HEK293 (cell line): Measurements from ENCODE around the gene ZW10.

Experiments
- CTCF ChIA-PET: fragments of 350-600 bp; formaldehyde crosslinking; extraction: SDS; loops from one replicate; lab custom pipeline; 2021; ENCODE audit warnings: antibody characterized with exemption; lab: Yijun Ruan, JAX
- POLR2A ChIA-PET: fragments of 300-600 bp; formaldehyde crosslinking; extraction: SDS; loops from one replicate; lab custom pipeline; 2020; ENCODE audit warnings: antibody characterized with exemption, inconsistent platforms; lab: Yijun Ruan, JAX
- H3K27ac ChIP-seq: fragments of 200-500 bp; sonication (Bioruptor generic); 2 replicates; pipeline ENCODE4 v1.5.1; 2014; ENCODE audit warnings: low read depth, low read length, control low read depth, inconsistent platforms; ENCODE audit errors: extremely low read depth
- H3K36me3 ChIP-seq, 2 experiments: fragments of 200-500 bp in 1 of 2; sonication (Bioruptor generic) in 1 of 2; 1 replicate in 1 of 2; 2 replicates in 1 of 2; pipeline ENCODE4 v1.5.1; 2014 to 2017; ENCODE audit warnings: inconsistent platforms in 2 of 2, low read length in 2 of 2; ENCODE audit not compliant: control insufficient read depth in 2 of 2, insufficient read depth in 1 of 2
- H3K4me1 ChIP-seq: fragments of 200-500 bp; sonication (Bioruptor generic); 2 replicates; pipeline ENCODE4 v1.5.1; 2014; ENCODE audit warnings: mild to moderate bottlenecking, low read length, inconsistent platforms; ENCODE audit not compliant: control insufficient read depth, insufficient read depth
- H3K4me3 ChIP-seq: 2 replicates; pipeline ENCODE4 v1.5.1; 2011; ENCODE audit warnings: low read depth, mild to moderate bottlenecking, control low read depth, low read length, moderate library complexity
- H3K9me3 ChIP-seq: fragments of 200-500 bp; sonication (Bioruptor generic); 2 replicates; pipeline ENCODE4 v1.5.1; 2014; ENCODE audit warnings: low read depth, low read length, inconsistent platforms; ENCODE audit not compliant: control insufficient read depth, insufficient read depth
- GLIS2 ChIP-seq: fragments of 450-650 bp; formaldehyde crosslinking; IDR thresholded peaks from 2 replicates; pipeline ENCODE4 v1.5.1; 2016; ENCODE audit warnings: missing biosample characterization, missing genetic modification characterization
- KLF8 ChIP-seq: fragments of 450-650 bp; formaldehyde crosslinking; IDR thresholded peaks from 2 replicates; pipeline ENCODE4 v1.5.1; 2016; ENCODE audit warnings: missing biosample characterization, missing genetic modification characterization
- PATZ1 ChIP-seq: fragments of 450-650 bp; formaldehyde crosslinking; IDR thresholded peaks from 2 replicates; pipeline ENCODE4 v1.5.1; 2016; ENCODE audit warnings: missing biosample characterization, missing genetic modification characterization
- ZBTB17 ChIP-seq: fragments of 450-650 bp; formaldehyde crosslinking; IDR thresholded peaks from 2 replicates; pipeline ENCODE4 v1.5.1; 2016; ENCODE audit warnings: missing biosample characterization, missing genetic modification characterization
- ZNF138 ChIP-seq: fragments of 450-650 bp; formaldehyde crosslinking; IDR thresholded peaks from 2 replicates; pipeline ENCODE4 v1.5.1; 2016; ENCODE audit warnings: missing biosample characterization, missing genetic modification characterization, borderline replicate concordance
- ZNF184 ChIP-seq: fragments of 450-650 bp; IDR thresholded peaks from 2 replicates; pipeline ENCODE4 v1.5.1; 2018; ENCODE audit warnings: missing biosample characterization, mild to moderate bottlenecking, missing genetic modification characterization
- ZNF248 ChIP-seq: fragments of 450-650 bp; formaldehyde crosslinking; IDR thresholded peaks from 2 replicates; pipeline ENCODE4 v1.5.1; 2017; ENCODE audit warnings: missing biosample characterization, missing genetic modification characterization
- ZNF302 ChIP-seq: fragments of 450-650 bp; formaldehyde crosslinking; IDR thresholded peaks from 2 replicates; pipeline ENCODE4 v1.5.1; 2016; ENCODE audit warnings: missing biosample characterization, missing genetic modification characterization, low read depth
- ZNF521 ChIP-seq: fragments of 450-650 bp; formaldehyde crosslinking; IDR thresholded peaks from 2 replicates; pipeline ENCODE4 v1.5.1; 2017; ENCODE audit warnings: missing biosample characterization, mild to moderate bottlenecking, missing genetic modification characterization
- ZNF560 ChIP-seq: fragments of 450-650 bp; formaldehyde crosslinking; IDR thresholded peaks from 2 replicates; pipeline ENCODE4 v1.5.1; 2017; ENCODE audit warnings: missing biosample characterization, missing genetic modification characterization, borderline replicate concordance
- ZNF707 ChIP-seq: fragments of 450-650 bp; formaldehyde crosslinking; IDR thresholded peaks from 2 replicates; pipeline ENCODE4 v1.5.1; 2016; ENCODE audit warnings: missing biosample characterization, missing genetic modification characterization
- ZNF792 ChIP-seq: fragments of 450-650 bp; formaldehyde crosslinking; IDR thresholded peaks from 2 replicates; pipeline ENCODE4 v1.5.1; 2016; ENCODE audit warnings: missing biosample characterization, missing genetic modification characterization
- TF ChIP-seq, protein P1 (sequence below): fragments of 450-650 bp; formaldehyde crosslinking; IDR thresholded peaks from 2 replicates; pipeline ENCODE4 v1.5.1; 2016; ENCODE audit warnings: missing biosample characterization, missing genetic modification characterization
- TF ChIP-seq, protein P2 (sequence below): fragments of 450-650 bp; formaldehyde crosslinking; IDR thresholded peaks from 2 replicates; pipeline ENCODE4 v1.5.1; 2016; ENCODE audit warnings: missing biosample characterization, missing genetic modification characterization, low read depth
- TF ChIP-seq, protein P3 (sequence below): fragments of 450-650 bp; formaldehyde crosslinking; IDR thresholded peaks from 2 replicates; pipeline ENCODE4 v1.5.1; 2016; ENCODE audit warnings: missing biosample characterization, missing genetic modification characterization
- TF ChIP-seq, protein P4 (sequence below): fragments of 450-650 bp; formaldehyde crosslinking; IDR thresholded peaks from 2 replicates; pipeline ENCODE4 v1.5.1; 2016; ENCODE audit warnings: missing biosample characterization, missing genetic modification characterization, low read depth
- TF ChIP-seq, protein P5 (sequence below): fragments of 450-650 bp; formaldehyde crosslinking; IDR thresholded peaks from 2 replicates; pipeline ENCODE4 v1.5.1; 2016; ENCODE audit warnings: missing biosample characterization, missing genetic modification characterization
- TF ChIP-seq, protein P6 (sequence below): fragments of 450-650 bp; formaldehyde crosslinking; IDR thresholded peaks from 2 replicates; pipeline ENCODE4 v1.5.1; 2016; ENCODE audit warnings: missing biosample characterization, missing genetic modification characterization

The ZW10 gene

DNA sequence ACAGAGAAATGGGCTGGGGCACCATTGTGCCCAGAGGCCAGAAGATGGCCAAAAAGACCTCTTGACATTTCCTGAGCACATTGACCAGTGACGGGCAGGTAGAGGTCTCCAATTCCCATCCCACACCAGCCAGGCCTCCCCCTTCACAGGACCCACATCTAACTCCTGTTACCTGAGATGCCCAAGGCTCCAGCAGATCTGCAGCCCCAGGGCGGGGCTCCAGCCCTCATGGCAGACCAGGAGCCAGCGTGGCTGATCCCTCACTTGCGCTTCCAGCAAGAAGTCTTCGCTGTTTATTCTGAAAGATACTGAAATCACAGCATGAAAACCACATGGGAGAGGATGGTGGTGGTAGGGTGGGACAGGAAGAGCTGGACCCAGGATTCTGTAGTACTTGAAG is 76.4 kb downstream of the ZW10 start (continued):
- TF ChIP-seq ZNF302 (tag by site-specific recombination) (no peak), ZNF560 (tag by site-specific recombination) (no peak), ZNF792 (tag by site-specific recombination) (no peak)

- ChIA-PET CTCF (no interaction called here), POLR2A (no interaction called here)
- no peaks in the 10 kb centered on the region for H3K36me3 ChIP-seq
- H3K4me1 ChIP-seq: no peaks in the 10 kb centered on the region
- no peak overlapping the region for H3K4me3 ChIP-seq
- TF ChIP-seq, protein P1, sequence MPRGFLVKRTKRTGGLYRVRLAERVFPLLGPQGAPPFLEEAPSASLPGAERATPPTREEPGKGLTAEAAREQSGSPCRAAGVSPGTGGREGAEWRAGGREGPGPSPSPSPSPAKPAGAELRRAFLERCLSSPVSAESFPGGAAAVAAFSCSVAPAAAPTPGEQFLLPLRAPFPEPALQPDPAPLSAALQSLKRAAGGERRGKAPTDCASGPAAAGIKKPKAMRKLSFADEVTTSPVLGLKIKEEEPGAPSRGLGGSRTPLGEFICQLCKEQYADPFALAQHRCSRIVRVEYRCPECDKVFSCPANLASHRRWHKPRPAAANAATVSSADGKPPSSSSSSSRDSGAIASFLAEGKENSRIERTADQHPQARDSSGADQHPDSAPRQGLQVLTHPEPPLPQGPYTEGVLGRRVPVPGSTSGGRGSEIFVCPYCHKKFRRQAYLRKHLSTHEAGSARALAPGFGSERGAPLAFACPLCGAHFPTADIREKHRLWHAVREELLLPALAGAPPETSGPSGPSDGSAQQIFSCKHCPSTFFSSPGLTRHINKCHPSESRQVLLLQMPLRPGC (tag by site-specific recombination): no peak
- TF ChIP-seq ZNF707: no peak
- no peak for TF ChIP-seq ZNF138
- no peak for TF ChIP-seq PATZ1
- TF ChIP-seq, protein P2, sequence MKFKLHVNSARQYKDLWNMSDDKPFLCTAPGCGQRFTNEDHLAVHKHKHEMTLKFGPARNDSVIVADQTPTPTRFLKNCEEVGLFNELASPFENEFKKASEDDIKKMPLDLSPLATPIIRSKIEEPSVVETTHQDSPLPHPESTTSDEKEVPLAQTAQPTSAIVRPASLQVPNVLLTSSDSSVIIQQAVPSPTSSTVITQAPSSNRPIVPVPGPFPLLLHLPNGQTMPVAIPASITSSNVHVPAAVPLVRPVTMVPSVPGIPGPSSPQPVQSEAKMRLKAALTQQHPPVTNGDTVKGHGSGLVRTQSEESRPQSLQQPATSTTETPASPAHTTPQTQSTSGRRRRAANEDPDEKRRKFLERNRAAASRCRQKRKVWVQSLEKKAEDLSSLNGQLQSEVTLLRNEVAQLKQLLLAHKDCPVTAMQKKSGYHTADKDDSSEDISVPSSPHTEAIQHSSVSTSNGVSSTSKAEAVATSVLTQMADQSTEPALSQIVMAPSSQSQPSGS: no peak
- TF ChIP-seq, protein P3, sequence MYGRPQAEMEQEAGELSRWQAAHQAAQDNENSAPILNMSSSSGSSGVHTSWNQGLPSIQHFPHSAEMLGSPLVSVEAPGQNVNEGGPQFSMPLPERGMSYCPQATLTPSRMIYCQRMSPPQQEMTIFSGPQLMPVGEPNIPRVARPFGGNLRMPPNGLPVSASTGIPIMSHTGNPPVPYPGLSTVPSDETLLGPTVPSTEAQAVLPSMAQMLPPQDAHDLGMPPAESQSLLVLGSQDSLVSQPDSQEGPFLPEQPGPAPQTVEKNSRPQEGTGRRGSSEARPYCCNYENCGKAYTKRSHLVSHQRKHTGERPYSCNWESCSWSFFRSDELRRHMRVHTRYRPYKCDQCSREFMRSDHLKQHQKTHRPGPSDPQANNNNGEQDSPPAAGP (tag by site-specific recombination): no peak
- TF ChIP-seq ZNF248: no peak
- no peak for TF ChIP-seq KLF8 (tag by site-specific recombination)
- TF ChIP-seq, protein P4, sequence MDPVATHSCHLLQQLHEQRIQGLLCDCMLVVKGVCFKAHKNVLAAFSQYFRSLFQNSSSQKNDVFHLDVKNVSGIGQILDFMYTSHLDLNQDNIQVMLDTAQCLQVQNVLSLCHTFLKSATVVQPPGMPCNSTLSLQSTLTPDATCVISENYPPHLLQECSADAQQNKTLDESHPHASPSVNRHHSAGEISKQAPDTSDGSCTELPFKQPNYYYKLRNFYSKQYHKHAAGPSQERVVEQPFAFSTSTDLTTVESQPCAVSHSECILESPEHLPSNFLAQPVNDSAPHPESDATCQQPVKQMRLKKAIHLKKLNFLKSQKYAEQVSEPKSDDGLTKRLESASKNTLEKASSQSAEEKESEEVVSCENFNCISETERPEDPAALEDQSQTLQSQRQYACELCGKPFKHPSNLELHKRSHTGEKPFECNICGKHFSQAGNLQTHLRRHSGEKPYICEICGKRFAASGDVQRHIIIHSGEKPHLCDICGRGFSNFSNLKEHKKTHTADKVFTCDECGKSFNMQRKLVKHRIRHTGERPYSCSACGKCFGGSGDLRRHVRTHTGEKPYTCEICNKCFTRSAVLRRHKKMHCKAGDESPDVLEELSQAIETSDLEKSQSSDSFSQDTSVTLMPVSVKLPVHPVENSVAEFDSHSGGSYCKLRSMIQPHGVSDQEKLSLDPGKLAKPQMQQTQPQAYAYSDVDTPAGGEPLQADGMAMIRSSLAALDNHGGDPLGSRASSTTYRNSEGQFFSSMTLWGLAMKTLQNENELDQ (tag by site-specific recombination): no peak
- TF ChIP-seq ZBTB17: no peak
- TF ChIP-seq ZNF521 (tag by site-specific recombination): no peak
- no peak for TF ChIP-seq ZNF184 (tag by site-specific recombination)
- no peak for TF ChIP-seq GLIS2 (tag by site-specific recombination)
- TF ChIP-seq, protein P5, sequence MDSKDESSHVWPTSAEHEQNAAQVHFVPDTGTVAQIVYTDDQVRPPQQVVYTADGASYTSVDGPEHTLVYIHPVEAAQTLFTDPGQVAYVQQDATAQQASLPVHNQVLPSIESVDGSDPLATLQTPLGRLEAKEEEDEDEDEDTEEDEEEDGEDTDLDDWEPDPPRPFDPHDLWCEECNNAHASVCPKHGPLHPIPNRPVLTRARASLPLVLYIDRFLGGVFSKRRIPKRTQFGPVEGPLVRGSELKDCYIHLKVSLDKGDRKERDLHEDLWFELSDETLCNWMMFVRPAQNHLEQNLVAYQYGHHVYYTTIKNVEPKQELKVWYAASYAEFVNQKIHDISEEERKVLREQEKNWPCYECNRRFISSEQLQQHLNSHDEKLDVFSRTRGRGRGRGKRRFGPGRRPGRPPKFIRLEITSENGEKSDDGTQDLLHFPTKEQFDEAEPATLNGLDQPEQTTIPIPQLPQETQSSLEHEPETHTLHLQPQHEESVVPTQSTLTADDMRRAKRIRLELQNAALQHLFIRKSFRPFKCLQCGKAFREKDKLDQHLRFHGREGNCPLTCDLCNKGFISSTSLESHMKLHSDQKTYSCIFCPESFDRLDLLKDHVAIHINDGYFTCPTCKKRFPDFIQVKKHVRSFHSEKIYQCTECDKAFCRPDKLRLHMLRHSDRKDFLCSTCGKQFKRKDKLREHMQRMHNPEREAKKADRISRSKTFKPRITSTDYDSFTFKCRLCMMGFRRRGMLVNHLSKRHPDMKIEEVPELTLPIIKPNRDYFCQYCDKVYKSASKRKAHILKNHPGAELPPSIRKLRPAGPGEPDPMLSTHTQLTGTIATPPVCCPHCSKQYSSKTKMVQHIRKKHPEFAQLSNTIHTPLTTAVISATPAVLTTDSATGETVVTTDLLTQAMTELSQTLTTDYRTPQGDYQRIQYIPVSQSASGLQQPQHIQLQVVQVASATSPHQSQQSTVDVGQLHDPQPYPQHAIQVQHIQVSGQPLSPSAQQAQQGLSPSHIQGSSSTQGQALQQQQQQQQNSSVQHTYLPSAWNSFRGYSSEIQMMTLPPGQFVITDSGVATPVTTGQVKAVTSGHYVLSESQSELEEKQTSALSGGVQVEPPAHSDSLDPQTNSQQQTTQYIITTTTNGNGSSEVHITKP: no peak
- TF ChIP-seq, protein P6, sequence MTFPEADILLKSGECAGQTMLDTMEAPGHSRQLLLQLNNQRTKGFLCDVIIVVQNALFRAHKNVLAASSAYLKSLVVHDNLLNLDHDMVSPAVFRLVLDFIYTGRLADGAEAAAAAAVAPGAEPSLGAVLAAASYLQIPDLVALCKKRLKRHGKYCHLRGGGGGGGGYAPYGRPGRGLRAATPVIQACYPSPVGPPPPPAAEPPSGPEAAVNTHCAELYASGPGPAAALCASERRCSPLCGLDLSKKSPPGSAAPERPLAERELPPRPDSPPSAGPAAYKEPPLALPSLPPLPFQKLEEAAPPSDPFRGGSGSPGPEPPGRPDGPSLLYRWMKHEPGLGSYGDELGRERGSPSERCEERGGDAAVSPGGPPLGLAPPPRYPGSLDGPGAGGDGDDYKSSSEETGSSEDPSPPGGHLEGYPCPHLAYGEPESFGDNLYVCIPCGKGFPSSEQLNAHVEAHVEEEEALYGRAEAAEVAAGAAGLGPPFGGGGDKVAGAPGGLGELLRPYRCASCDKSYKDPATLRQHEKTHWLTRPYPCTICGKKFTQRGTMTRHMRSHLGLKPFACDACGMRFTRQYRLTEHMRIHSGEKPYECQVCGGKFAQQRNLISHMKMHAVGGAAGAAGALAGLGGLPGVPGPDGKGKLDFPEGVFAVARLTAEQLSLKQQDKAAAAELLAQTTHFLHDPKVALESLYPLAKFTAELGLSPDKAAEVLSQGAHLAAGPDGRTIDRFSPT (tag by site-specific recombination): no peak
- no peak overlapping the region for H3K27ac ChIP-seq
- H3K9me3 ChIP-seq: no peaks in the 10 kb centered on the region
Measured at GRCh38 chr11:113695207-113695606, 78.3 kb downstream of the ZW10 start.
